Heart left ventricle (tissue), 16 donors: ENCODE data around the gene CITED2. TPM values are rescaled to one million over a fixed set of nuclear protein-coding genes. Genes with fewer than 3 reads are reported as not detected.

Experiments
- ATAC-seq, 4 donors: fragments of 200-7000 bp; cut with Tn5 transposase; one replicate each; pipeline ENCODE4 v1.9.1; 2020 to 2022; ENCODE audit warnings: moderate library complexity in 4 of 4, mild to moderate bottlenecking in 3 of 4, moderate number of reproducible peaks in 1 of 4
- DNase-seq, 5 donors: peaks; one replicate each; pipeline ENCODE4 v3.0.0-alpha.2; 2020
- H3K27ac ChIP-seq, 12 donors: fragments of 200-600 bp; sonication (generic) in 4 of 12; one replicate each; pipeline versions ENCODE4 v1.5.0 to v1.8.0; 2016 to 2022; ENCODE audit warnings: mild to moderate bottlenecking in 2 of 12
- H3K27me3 ChIP-seq, 9 donors: fragments of 200-600 bp; sonication (generic) in 2 of 9; one replicate each; pipeline versions ENCODE4 v1.5.1 to v1.8.0; 2016 to 2022; ENCODE audit warnings: mild to moderate bottlenecking in 3 of 9
- H3K36me3 ChIP-seq, 9 donors: fragments of 200-600 bp; sonication (generic) in 2 of 9; one replicate each; pipeline versions ENCODE4 v1.5.0 to v1.8.0; 2018 to 2022; ENCODE audit warnings: mild to moderate bottlenecking in 2 of 9
- H3K4me1 ChIP-seq, 12 donors: fragments of 200-600 bp; sonication (generic) in 4 of 12; one replicate each; pipeline versions ENCODE4 v1.5.0 to v1.8.0; 2016 to 2022; ENCODE audit warnings: mild to moderate bottlenecking in 3 of 12
- H3K4me3 ChIP-seq, 12 donors: fragments of 200-600 bp; sonication (generic) in 4 of 12; one replicate each; pipeline versions ENCODE4 v1.5.0 to v1.8.0; 2017 to 2022; ENCODE audit warnings: mild to moderate bottlenecking in 9 of 12, moderate library complexity in 4 of 12
- H3K9me3 ChIP-seq, 12 donors: fragments of 200-600 bp; sonication (generic) in 4 of 12; one replicate each; pipeline versions ENCODE4 v1.5.0 to v1.8.0; 2016 to 2022; ENCODE audit warnings: mild to moderate bottlenecking in 1 of 12
- POLR2A ChIP-seq, 2 donors: fragments of 450-650 bp; IDR thresholded peaks; one replicate each; pipeline ENCODE4 v1.6.1; 2017; ENCODE audit warnings: antibody characterized with exemption in 2 of 2, mild to moderate bottlenecking in 2 of 2, moderate library complexity in 2 of 2
- WGBS, 4 donors: extraction: QIAGEN DNeasy Blood & Tissue Kit in 2 of 4; methylation state at CpG; one replicate each; pipeline versions ENCODE4 v1.1.5 to v1.1.7; 2013 to 2018; 5-methylcytosine and 5-hydroxymethylcytosine counted together
- intact Hi-C, 10 donors: fragments of 100-400 bp; cut with DNase I; formaldehyde crosslinking; loops; one replicate each; pipeline versions ENCODE4 v1.11.1 to v1.14.2; 2022
- polyA plus RNA-seq, 2 donors: library from polyadenylated mRNA; stranded (reverse); fragments of 200-250 nt; gene quantifications; one replicate each; pipeline ENCODE4 v1.2.3, GENCODE V29; 2013
- total RNA-seq, 9 donors: library from RNA; depleted of rRNA in 2 of 9; stranded (reverse); fragments of >200 nt in 2 of 9; fragmentation: NEBNext Ultra II Directional in 3 of 9; extraction: Animal tissue kit (Norgen Biotek cat#: 25700) in 3 of 9; gene quantifications; one replicate each; pipeline versions ENCODE4 v1.1.0 to v1.2.4, GENCODE V29; 2016 to 2023
- TF ChIP-seq, protein P1 (sequence below), 12 donors: fragments of 200-600 bp; sonication (generic) in 4 of 12; IDR thresholded peaks; one replicate each; pipeline versions ENCODE4 v1.5.0 to v1.8.0; 2018 to 2022; ENCODE audit warnings: antibody characterized with exemption in 12 of 12, mild to moderate bottlenecking in 5 of 12
- donor health status: ischemic (EF 13 %, LVEDD 7.1; RV severe dilation, severe dysfunction).
- donor health status: healthy with polysubstance abuse.
- donor health status: DM: no; HTN: yes; CAD: no.
- donor health status: DM: no; HTN: no; CAD: no.
- donor health status: ischemic (EF 25% LVEDD 6.9; RV normal size, moderate dysfunction).
- donor health status: ischemic (EF 25% LVEDD 5.7; RV mildly dilated, moderate dysfunction).
- donor health status: healthy.
- donor health status: DM: yes; HTN: yes; CAD: no.
- donor health status: ischemic (EF 35%, LVEDD 5.7; RV mildly dilated, moderate dysfunction).
- donor health status: nonischemic (EF 11% LVEDD 7.7; RV severe dilation, severe dysfunction).
- donor health status: DM: yes; HTN: yes; CAD: no.
- donor health status: PGD.
- donor health status: ischemic (EF 29% LVEDD 5.4; RV normal size, mild dysfunction).
- donor health status: nonischemic (EF 23%, LVEDD 6.1; RV moderate dilation, normal function).

CITED2 gene
- total and polyA plus RNA-seq, 11 donors = 13.0 to 233 (median 149) TPM

- WGBS, 4 donors = 27 to 38% (median 34%) methylated on average over 3 of the region's 3 CpGs
- ATAC-seq = no peak
- no peak for DNase-seq
- Histone ChIP-seq H3K9me3 (no peaks in the 10 kb centered on the region), H3K4me1 (peaks cover 2 to 52% (median 37%) of the 10 kb centered on the region in 12 donors), H3K27ac (peak overlapping the region in 10 of 12 donors; percentile 96 to 100 (median 98)), H3K36me3 (peaks cover 0 to 24% (median 6%) of the 10 kb centered on the region in 9 donors), H3K4me3 (peak overlapping the region; percentile 78 to 98 (median 92)), H3K27me3 (no peaks in the 10 kb centered on the region)
- intact Hi-C loops = loop anchor here (2.0 to 10.0 kb wide), 26 partner anchors 143 to 1553 kb away; no protein-coding TSS in a partner anchor
- TF ChIP-seq, protein P1, sequence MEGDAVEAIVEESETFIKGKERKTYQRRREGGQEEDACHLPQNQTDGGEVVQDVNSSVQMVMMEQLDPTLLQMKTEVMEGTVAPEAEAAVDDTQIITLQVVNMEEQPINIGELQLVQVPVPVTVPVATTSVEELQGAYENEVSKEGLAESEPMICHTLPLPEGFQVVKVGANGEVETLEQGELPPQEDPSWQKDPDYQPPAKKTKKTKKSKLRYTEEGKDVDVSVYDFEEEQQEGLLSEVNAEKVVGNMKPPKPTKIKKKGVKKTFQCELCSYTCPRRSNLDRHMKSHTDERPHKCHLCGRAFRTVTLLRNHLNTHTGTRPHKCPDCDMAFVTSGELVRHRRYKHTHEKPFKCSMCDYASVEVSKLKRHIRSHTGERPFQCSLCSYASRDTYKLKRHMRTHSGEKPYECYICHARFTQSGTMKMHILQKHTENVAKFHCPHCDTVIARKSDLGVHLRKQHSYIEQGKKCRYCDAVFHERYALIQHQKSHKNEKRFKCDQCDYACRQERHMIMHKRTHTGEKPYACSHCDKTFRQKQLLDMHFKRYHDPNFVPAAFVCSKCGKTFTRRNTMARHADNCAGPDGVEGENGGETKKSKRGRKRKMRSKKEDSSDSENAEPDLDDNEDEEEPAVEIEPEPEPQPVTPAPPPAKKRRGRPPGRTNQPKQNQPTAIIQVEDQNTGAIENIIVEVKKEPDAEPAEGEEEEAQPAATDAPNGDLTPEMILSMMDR (IDR thresholded peaks at IDR 0.05) = no peak
- no peak for TF ChIP-seq POLR2A (IDR thresholded peaks at IDR 0.05)
Measured at GRCh38 chr6:139371421-139372203, 2.8 kb downstream of the CITED2 start.

- Histone ChIP-seq H3K27ac (peak overlapping the region in 11 of 12 donors; percentile 58 to 100 (median 98)), H3K4me1 (peaks cover 2 to 47% (median 34%) of the 10 kb centered on the region in 12 donors), H3K9me3 (no peaks in the 10 kb centered on the region), H3K36me3 (peaks cover 0 to 24% (median 6%) of the 10 kb centered on the region in 9 donors), H3K27me3 (no peaks in the 10 kb centered on the region), H3K4me3 (peak overlapping the region in 10 of 12 donors; percentile 81 to 98 (median 92))
- no peak for DNase-seq
- no peak for ATAC-seq
- WGBS, 4 donors = 46 to 68% (median 57%) methylated on average over 3 of the region's 3 CpGs
- intact Hi-C loops = loop anchor here (2.0 to 10.0 kb wide), 25 partner anchors 144 to 1554 kb away; no protein-coding TSS in a partner anchor
- no peak for TF ChIP-seq POLR2A (IDR thresholded peaks at IDR 0.05)
- TF ChIP-seq, protein P1 (IDR thresholded peaks at IDR 0.05) = no peak
Measured at GRCh38 chr6:139370999-139371345, 3.5 kb downstream of the CITED2 start.

- WGBS, 4 donors = 10 to 22% (median 18%) methylated on average over 5 of the region's 5 CpGs
- peak overlapping the region; percentile 61 to 100 (median 97) for H3K27ac ChIP-seq
- peaks cover 2 to 47% (median 34%) of the 10 kb centered on the region in 12 donors for H3K4me1 ChIP-seq
- peaks cover 0 to 24% (median 6%) of the 10 kb centered on the region in 9 donors for H3K36me3 ChIP-seq
- peak overlapping the region in 10 of 12 donors; percentile 5 to 98 (median 92) for H3K4me3 ChIP-seq
- no peak for DNase-seq
- TF ChIP-seq POLR2A (IDR thresholded peaks at IDR 0.05) = no peak
- TF ChIP-seq, protein P1 (IDR thresholded peaks at IDR 0.05) = no peak
- ATAC-seq = no peak
- H3K9me3 ChIP-seq = no peaks in the 10 kb centered on the region
- intact Hi-C loops = loop anchor here (2.0 to 10.0 kb wide), 25 partner anchors 144 to 1554 kb away; no protein-coding TSS in a partner anchor
- no peaks in the 10 kb centered on the region for H3K27me3 ChIP-seq
Measured at GRCh38 chr6:139370283-139370998, 4.0 kb downstream of the CITED2 start.
